NCI-H774 (cell line): Measurements from ENCODE around the gene BRD4.
"Not testable (repeated sequence)": the region's sequence is repeated elsewhere in the genome, so short reads cannot be mapped to it uniquely, and the experiment has no call there.

Experiments
- DNase-seq: peaks from one replicate; lab custom pipeline; 2025; lab: John Stamatoyannopoulos, UW

Gene BRD4

GRCh38 chr19:15332311-15332996 is at the start of gene BRD4:
BRD4 (minus strand) TSS chr19:15332539; CDS start chr19:15273099, 59,440 bp downstream.
- DNase-seq: peak; percentile 65

- DNase-seq: no peak
Measured at GRCh38 chr19:15381864-15382263, 49.5 kb upstream of the BRD4 start.

- DNase-seq: no peak
Measured at GRCh38 chr19:15381429-15381828, 49.1 kb upstream of the BRD4 start.

GRCh38 chr19:15379999-15380647 is 47.8 kb upstream of the BRD4 start:
- peak; percentile 47 for DNase-seq

- peak; percentile 96 for DNase-seq
Measured at GRCh38 chr19:15379083-15379998, 47.0 kb upstream of the BRD4 start, which contains the start of gene AKAP8. AKAP8 (minus strand) TSS chr19:15379787; CDS start chr19:15379731, 56 bp downstream.

GRCh38 chr19:15378534-15379082 is 46.3 kb upstream of the BRD4 start:
- peak; percentile 3 for DNase-seq

- DNase-seq: no peak
Measured at GRCh38 chr19:15374796-15375440, 42.6 kb upstream of the BRD4 start.

- no peak for DNase-seq
Measured at GRCh38 chr19:15374105-15374651, 41.8 kb upstream of the BRD4 start.

- DNase-seq: no peak
Measured at GRCh38 chr19:15373644-15374043, 41.3 kb upstream of the BRD4 start.

- no peak for DNase-seq
Measured at GRCh38 chr19:15372891-15373301, 40.6 kb upstream of the BRD4 start.

GRCh38 chr19:15372470-15372869 is 40.1 kb upstream of the BRD4 start:
- DNase-seq: no peak

- no peak for DNase-seq
Measured at GRCh38 chr19:15371786-15372380, 39.5 kb upstream of the BRD4 start.

GRCh38 chr19:15371119-15371518 is 38.8 kb upstream of the BRD4 start:
- DNase-seq: no peak

- DNase-seq: no peak
Measured at GRCh38 chr19:15369594-15369891, 37.2 kb upstream of the BRD4 start.

GRCh38 chr19:15368798-15369593 is 36.7 kb upstream of the BRD4 start:
- no peak for DNase-seq

GRCh38 chr19:15368051-15368632 is 35.8 kb upstream of the BRD4 start:
- no peak for DNase-seq

- DNase-seq: no peak
Measured at GRCh38 chr19:15367439-15367838, 35.1 kb upstream of the BRD4 start.

GRCh38 chr19:15365264-15365663 is 32.9 kb upstream of the BRD4 start:
- DNase-seq: no peak

GRCh38 chr19:15363791-15364190 is 31.5 kb upstream of the BRD4 start:
- not testable (repeated sequence) for DNase-seq

GRCh38 chr19:15363048-15363447 is 30.7 kb upstream of the BRD4 start:
- DNase-seq: not testable (repeated sequence)
